GM20000 (cell line): ENCODE measurements around the gene GLI1.
"Not testable (repeated sequence)": the region's sequence is repeated elsewhere in the genome, so short reads cannot be mapped to it uniquely, and the experiment has no call there.

Source experiments
- DNase-seq: peaks from one replicate; pipeline ENCODE4 v3.0.0; 2012; ENCODE audit warnings: low spot score
- TF ChIP-seq, protein P1 (sequence below): IDR thresholded peaks from 2 replicates; pipeline ENCODE4 v1.5.1; 2012; ENCODE audit warnings: mild to moderate bottlenecking, control low read depth; ENCODE audit errors: extremely low read depth, missing control alignments

GLI1 gene

DNA sequence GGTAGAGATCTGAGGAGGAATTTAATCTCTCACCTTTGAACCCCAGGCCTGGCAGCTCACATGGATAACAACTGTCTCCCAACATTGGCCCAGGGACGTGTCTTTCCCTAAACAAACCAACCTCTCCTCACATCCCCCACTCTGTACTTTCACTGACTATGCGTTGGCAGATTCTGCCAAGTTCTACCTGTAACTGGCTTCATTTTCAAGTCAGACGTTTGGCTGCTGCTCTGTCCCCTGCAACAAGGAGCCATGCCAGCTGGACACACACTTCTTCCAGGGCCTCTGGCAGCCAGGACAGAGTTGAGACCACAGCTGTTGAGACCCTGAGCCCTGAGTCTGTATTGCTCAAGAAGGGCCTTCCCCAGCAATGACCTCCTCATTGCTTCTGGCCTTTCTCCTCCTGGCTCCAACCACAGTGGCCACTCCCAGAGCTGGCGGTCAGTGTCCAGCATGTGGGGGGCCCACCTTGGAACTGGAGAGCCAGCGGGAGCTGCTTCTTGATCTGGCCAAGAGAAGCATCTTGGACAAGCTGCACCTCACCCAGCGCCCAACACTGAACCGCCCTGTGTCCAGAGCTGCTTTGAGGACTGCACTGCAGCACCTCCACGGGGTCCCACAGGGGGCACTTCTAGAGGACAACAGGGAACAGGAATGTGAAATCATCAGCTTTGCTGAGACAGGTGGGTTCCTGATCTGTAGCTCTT, 24.9 kb upstream of the GLI1 start, which contains the start of gene INHBC:
Gene INHBC, plus strand, starts transcription at position 268 of the 707 bp plus-strand sequence. Its CDS starts 103 bp downstream, at position 371.
- TF ChIP-seq, protein P1, sequence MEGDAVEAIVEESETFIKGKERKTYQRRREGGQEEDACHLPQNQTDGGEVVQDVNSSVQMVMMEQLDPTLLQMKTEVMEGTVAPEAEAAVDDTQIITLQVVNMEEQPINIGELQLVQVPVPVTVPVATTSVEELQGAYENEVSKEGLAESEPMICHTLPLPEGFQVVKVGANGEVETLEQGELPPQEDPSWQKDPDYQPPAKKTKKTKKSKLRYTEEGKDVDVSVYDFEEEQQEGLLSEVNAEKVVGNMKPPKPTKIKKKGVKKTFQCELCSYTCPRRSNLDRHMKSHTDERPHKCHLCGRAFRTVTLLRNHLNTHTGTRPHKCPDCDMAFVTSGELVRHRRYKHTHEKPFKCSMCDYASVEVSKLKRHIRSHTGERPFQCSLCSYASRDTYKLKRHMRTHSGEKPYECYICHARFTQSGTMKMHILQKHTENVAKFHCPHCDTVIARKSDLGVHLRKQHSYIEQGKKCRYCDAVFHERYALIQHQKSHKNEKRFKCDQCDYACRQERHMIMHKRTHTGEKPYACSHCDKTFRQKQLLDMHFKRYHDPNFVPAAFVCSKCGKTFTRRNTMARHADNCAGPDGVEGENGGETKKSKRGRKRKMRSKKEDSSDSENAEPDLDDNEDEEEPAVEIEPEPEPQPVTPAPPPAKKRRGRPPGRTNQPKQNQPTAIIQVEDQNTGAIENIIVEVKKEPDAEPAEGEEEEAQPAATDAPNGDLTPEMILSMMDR, result no peak
- no peak for DNase-seq

GRCh38 chr12:57435293-57435692, 24.3 kb upstream of the GLI1 start:
- DNase-seq, result no peak
- TF ChIP-seq, protein P1, result no peak

DNA sequence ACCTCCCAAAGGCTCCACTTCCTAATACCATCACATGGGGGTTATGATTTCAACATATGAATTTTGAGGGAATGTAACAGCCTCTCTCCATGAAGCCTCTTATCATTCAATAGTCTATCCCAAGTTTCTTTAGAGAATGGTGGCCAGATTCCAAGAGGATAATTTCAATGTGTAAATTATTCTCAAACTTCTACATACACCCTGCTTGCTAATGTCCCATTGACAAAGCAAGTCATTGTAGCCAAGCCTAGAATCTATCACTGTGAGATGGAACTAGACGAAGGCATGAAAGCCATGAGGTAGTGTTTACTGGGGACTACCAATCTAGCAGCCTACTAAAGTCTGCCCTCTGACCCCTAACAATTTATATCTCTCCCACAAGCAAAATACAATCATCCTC, 21.2 kb upstream of the GLI1 start:
- no peak for DNase-seq
- TF ChIP-seq, protein P1, result no peak

DNA sequence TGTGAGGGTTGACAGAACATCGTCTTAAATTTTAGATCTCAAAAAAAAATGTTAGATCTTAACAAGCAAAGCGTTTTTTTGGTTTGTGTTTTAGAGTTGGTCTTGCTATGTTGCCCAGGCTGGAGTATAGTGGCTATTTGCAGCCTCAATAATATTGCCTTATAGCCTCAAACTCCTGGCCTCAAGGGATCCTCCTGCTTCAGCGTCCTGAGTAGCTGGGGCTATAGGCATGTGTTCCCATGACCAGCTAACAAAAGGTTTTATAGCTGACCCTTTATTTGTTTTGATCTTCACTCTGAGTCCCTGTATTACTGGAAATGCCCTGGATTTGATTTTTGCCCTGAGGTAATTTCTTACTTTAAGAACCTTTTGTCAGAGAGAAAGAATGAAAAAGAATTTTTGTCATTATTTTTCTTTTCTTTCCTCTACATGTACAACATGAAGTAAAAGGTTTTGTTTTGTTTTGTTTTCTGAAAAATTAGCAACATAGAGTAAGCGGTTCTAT, 19.8 kb upstream of the GLI1 start:
- TF ChIP-seq, protein P1, result no peak

GRCh38 chr12:57441393-57441792, 18.2 kb upstream of the GLI1 start:
- not testable (repeated sequence) for DNase-seq

More for the DNA sequence above, 19.8 kb upstream of the GLI1 start:
- DNase-seq, result no peak

GRCh38 chr12:57441846-57442427, 17.6 kb upstream of the GLI1 start:
- no peak for DNase-seq
- TF ChIP-seq, protein P1, result no peak

DNA sequence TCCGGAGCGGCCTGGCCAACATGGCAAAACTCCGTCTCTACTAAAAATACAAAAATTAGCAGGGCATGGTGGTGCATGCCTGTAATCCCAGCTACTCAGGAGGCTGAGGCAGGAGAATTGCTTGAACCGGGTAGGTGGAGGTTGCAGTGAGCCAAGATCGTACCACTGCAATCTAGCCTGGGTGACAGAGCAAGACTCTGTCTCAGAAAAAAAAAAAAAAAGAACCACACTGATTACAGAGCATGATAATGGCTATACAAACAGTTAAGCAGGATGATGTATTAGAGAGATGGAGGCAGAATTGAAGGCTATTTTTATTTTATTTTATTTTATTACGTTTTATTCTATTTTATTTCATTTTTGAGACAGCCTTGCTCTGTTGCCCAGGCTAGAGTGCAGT, 15.2 kb upstream of the GLI1 start:
- DNase-seq, result not testable (repeated sequence)

DNA sequence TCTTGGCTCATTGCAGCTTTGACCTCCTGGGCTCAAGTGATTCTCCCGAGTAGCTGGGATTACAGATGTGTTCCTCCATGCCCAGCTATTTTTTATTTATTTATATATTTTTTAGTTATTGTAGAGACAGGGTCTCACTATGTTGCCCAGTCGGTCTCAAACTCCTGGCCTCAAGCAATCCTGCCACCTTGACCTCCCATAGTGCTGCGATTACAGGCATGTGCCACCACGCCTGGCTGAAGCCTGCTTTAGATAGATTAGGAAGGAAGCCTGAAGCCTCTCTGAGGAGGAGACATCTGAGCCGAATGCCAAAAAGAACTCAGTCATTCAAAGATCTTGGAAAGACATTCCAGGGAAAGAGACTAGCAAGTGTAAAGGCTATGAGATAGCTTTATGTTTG, 14.8 kb upstream of the GLI1 start:
- TF ChIP-seq, protein P1, result no peak
- DNase-seq, result no peak
